ENCODE data around the gene CCDC154. TPM values are rescaled to one million over a fixed set of nuclear protein-coding genes. Genes with fewer than 3 reads are reported as not detected.
"Not testable (repeated sequence)": the region's sequence is repeated elsewhere in the genome, so short reads cannot be mapped to it uniquely, and the experiment has no call there.

The CCDC154 gene
- polyA plus RNA-seq (2014; cell fraction: cytosol; rRNA removed): 0.27 and 0.35 TPM in 2 replicates
- polyA plus RNA-seq (2014; cell fraction: nucleus; rRNA removed): 2.1 and 5.8 TPM in 2 replicates

GRCh38 chr16:1443980-1444729 is at the start of gene CCDC154:
TSS of gene CCDC154 (minus strand) at chr16:1444556. CDS start at chr16:1444322, 234 bp downstream.
- DNase-seq (ENCODE audit: low spot score): no peak

- DNase-seq (ENCODE audit: low spot score): no peak
Observed at GRCh38 chr16:1493746-1494094, 49.4 kb upstream of the CCDC154 start.

- peak; percentile 76 for DNase-seq (ENCODE audit: low spot score)
Observed at GRCh38 chr16:1492923-1493745, 48.8 kb upstream of the CCDC154 start, which contains the start of gene TELO2. TSS of gene TELO2 (plus strand) at chr16:1493360. CDS start at chr16:1494282, 922 bp downstream.

DNA sequence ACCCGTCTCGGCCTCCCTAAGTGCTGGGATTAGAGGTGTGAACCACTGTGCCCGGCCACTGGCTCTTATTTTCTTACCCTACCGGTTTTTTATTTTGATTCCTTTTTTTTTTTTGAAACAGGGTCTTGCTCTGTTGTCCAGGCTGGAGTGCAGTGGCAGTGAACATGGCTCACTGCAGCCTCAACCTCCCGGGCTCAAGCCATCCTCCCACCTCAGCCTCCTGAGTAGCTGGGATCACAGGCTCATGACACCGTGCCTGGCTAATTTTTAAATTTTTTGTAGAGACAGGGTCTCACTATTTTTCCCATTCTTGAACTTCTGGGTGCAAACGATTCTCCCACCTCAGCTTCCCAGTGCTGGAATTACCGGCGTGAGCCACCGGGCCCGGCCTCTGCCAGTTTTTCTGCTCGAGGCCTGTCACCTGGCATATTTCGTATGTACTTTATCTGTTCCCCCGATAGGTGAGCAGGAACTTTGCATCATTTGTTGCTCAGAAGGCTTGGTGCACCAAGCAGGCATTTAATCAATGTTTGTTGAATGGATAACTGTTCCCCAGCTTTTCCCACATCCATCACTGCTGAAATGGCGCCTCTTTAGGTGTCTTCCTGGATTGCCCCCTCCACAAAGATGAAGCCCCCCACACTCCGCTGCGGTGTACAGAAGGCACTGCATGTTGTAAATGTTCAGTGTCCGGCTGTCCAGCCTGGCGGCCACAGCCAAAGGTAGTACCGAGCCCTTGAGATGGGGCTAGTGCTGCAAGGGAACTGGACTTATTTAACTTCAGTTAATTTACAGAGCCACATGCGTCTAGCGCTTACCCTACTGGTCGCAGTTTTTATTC is 47.9 kb upstream of the CCDC154 start:
- DNase-seq (ENCODE audit: low spot score): no peak

- peak; percentile 37 for DNase-seq (ENCODE audit: low spot score)
Observed at GRCh38 chr16:1491327-1491726, 47.0 kb upstream of the CCDC154 start.

GRCh38 chr16:1489077-1489476 is 44.7 kb upstream of the CCDC154 start:
- no peak for DNase-seq (ENCODE audit: low spot score)

DNA sequence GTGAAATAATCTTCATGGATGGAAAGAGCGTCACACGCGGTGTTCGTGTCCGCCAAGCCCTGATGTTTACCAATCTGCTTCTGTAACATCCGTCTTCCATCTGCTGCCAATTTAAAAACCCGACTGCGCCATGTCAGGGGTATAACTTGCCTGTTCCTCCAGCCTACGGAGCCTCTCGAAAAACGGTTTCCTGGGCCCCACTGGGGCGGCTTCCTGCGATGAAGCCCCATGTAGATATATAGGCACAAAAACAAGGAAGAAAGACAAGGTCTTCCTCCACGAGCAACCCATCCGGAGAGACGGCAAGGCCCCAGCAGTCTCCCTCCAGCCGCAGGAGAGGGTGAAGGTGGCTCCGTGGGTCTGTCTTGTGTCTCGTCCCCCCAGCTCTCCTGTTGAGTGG is 44.3 kb upstream of the CCDC154 start, which contains the start of gene PTX4:
Gene PTX4 (minus strand): TSS at position 326 of the 400 bp plus-strand sequence. CDS start 35 bp downstream, at position 291.
- no peak for DNase-seq (ENCODE audit: low spot score)

- no peak for DNase-seq (ENCODE audit: low spot score)
Observed at GRCh38 chr16:1488054-1488601, 43.8 kb upstream of the CCDC154 start.

- DNase-seq (ENCODE audit: low spot score): no peak
Observed at GRCh38 chr16:1487395-1488053, 43.2 kb upstream of the CCDC154 start.

DNA sequence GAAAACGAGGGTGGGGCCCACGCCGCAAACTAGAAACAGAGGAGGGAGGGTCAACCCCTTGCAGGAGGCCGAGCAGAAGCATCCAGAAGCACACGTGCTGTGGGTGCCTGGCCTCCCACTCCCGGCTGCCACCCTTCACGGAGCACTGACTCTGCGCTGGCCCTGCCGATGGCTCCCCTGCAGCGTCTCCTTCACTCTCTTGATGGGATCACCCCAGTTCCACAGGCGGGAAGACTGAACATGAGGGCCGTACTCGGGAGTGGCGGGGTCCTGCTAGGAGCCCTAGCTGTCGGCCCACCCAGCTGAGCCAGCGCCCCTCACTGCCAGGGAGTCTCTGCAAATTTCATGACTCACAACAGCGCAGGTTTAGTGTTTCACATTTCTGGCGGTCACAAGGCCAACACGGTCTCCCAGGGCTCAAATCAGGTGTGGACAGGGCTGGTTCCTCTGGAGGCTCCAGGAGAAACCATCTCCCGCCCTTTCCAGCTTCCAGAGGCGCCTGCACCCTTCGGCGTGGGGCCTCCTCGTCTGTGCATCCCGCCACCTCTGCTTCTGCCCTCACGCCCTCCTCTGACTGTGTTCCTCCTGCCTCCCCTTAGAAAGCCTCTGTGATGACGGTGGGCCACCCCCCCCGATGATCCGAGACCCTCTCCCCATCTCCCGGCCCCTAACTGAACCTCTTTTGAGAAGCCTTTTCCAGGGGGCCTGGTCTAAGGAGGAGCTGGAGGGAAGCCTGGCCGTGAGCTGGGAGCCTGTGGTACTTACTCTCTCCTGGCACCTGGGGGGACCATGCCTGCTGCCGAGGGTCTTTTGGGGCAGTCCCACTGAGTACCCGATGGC is 42.4 kb upstream of the CCDC154 start:
- DNase-seq (ENCODE audit: low spot score): no peak

DNA sequence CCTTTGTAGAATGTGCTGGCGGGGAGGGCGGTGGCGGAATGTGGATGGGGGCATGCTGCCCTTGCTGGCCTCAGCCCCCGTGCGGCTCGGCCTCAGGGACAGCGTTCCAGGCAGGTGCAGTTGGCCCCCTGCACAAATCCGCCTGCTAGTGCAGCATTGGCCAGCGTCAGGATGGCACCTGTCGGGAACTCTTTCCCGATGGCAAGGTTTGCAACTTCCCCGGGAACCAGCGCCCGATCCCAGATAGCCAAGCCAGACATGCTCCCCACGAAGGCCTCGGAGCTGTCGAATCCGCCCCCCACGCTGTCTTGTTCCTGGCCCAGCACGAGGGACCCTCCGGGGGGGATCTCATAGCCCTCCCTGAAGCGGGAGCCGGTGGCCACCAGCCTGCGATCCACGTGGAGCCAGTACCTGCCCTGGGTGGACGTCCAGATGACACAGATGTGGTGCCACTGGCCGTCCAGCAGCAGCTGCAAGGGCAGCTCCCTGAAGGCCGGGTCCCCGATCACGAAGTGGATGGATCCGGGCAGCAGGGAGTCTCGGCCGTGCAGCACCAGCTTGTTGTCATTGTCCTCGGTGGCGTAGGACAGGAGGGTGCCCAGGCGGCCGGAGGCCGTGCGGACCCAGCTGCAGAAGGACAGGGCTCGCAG is 41.6 kb upstream of the CCDC154 start:
- DNase-seq (ENCODE audit: low spot score): no peak

- no peak for DNase-seq (ENCODE audit: low spot score)
Observed at GRCh38 chr16:1481906-1482835, 37.8 kb upstream of the CCDC154 start.

- not testable (repeated sequence) for DNase-seq (ENCODE audit: low spot score)
Observed at GRCh38 chr16:1478937-1479336, 34.6 kb upstream of the CCDC154 start.

GRCh38 chr16:1477033-1477432 is 32.7 kb upstream of the CCDC154 start:
- DNase-seq (ENCODE audit: low spot score): no peak

GRCh38 chr16:1475552-1476114 is 31.3 kb upstream of the CCDC154 start:
- DNase-seq (ENCODE audit: low spot score): no peak

DNA sequence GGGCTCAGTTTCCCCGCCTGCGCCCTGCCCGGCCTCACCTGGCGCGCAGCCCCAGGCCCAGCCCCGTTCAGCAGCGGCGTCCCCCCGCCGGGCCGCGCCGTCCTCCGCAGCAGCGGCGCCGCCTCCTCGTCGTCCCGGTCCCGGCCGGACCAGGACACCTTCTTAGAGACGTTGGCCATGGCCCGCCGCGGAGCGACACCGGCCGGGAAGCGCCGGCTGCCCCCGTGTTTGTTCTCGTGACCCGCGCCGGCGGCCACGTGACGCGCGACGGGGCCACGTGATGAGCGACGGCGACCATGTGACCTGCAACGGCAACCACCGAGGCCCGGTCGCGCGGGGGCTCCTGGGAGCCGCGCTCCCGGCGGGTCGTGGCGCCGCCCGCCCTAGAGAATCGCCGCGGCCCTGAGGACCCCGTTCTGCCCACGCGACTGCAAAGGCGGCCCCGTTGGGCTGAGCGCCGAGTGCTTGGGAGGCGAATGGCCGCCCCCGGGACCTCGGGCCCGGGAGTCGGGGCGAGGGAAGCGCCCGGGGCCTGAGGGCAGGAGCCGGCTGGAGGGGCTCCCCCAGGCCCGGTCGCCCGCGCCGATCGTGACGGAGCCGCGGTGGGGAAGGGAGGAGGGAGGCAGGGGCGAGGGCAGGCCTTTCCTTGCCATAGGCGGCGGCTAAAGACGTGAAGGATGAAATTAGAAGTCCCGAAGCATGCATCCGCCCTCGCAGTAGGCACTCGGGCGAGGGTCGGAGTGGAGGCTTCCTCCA is 30.6 kb upstream of the CCDC154 start, which contains the start of gene CLCN7:
Gene CLCN7 (minus strand): TSS at position 233 of the 756 bp plus-strand sequence. CDS start 54 bp downstream, at position 179.
- peak; percentile 82 for DNase-seq (ENCODE audit: low spot score)

Data from SK-N-DZ (cell line).